CD4-positive, alpha-beta memory T cell (primary cell): ENCODE results near the gene TCF12. TPM values are rescaled to one million over a fixed set of nuclear protein-coding genes. Genes with fewer than 3 reads are reported as not detected.

ENCODE experiments used
- CTCF ChIA-PET: fragments of 350-600 bp; sonication (Branson Sonifier 250); formaldehyde crosslinking; loops from one replicate; lab custom pipeline; 2021; ENCODE audit warnings: inconsistent platforms; ENCODE audit not compliant: partially characterized antibody; lab: Charles Lee
- POLR2A ChIA-PET: fragments of 350-600 bp; sonication (Branson Sonifier 250); formaldehyde crosslinking; loops from one replicate; lab custom pipeline; 2021; ENCODE audit not compliant: partially characterized antibody; lab: Charles Lee
- DNase-seq, 5 donors: peaks; one replicate each; pipeline versions ENCODE4 v3.0.0 to v3.0.0-alpha.2; 2020 to 2022; ENCODE audit warnings: mixed read lengths in 1 of 5
- H3K27ac ChIP-seq: one replicate; pipeline ENCODE4 v1.7.0; 2013; ENCODE audit warnings: low read depth, low read length
- H3K27me3 ChIP-seq: 2 replicates; pipeline ENCODE4 v1.7.0; 2013; ENCODE audit warnings: mild to moderate bottlenecking, low read length, moderate library complexity; ENCODE audit not compliant: insufficient read depth
- H3K36me3 ChIP-seq: 2 replicates; pipeline ENCODE4 v1.7.0; 2013; ENCODE audit warnings: mild to moderate bottlenecking, low read length, moderate library complexity; ENCODE audit not compliant: insufficient read depth
- H3K4me1 ChIP-seq: 2 replicates; pipeline ENCODE4 v1.7.0; 2013; ENCODE audit warnings: mild to moderate bottlenecking, low read length, moderate library complexity; ENCODE audit not compliant: insufficient read depth
- H3K4me3 ChIP-seq, 2 donors: one replicate each; pipeline ENCODE4 v1.7.0; 2013; ENCODE audit warnings: low read length in 2 of 2, mild to moderate bottlenecking in 1 of 2
- H3K9me3 ChIP-seq, 2 donors: one replicate each; pipeline ENCODE4 v1.7.0; 2013; ENCODE audit warnings: low read length in 2 of 2, control low read depth in 1 of 2; ENCODE audit not compliant: control insufficient read depth in 1 of 2
- H3K27ac Mint-ChIP-seq, 7 donors: one replicate each; pipeline ENCODE4 v1.8.0; 2020 to 2021; ENCODE audit warnings: mixed read lengths in 7 of 7, mild to moderate bottlenecking in 6 of 7, inconsistent platforms in 3 of 7, moderate library complexity in 3 of 7
- H3K27me3 Mint-ChIP-seq, 2 donors: one replicate each; pipeline ENCODE4 v1.8.0; 2020 to 2021; ENCODE audit warnings: mixed read lengths in 2 of 2
- H3K36me3 Mint-ChIP-seq, 2 donors: one replicate each; pipeline ENCODE4 v1.8.0; 2020 to 2021; ENCODE audit warnings: mixed read lengths in 2 of 2, inconsistent platforms in 1 of 2, mild to moderate bottlenecking in 1 of 2
- H3K4me1 Mint-ChIP-seq, 4 donors: one replicate each; pipeline ENCODE4 v1.8.0; 2020 to 2021; ENCODE audit warnings: mixed read lengths in 4 of 4, mild to moderate bottlenecking in 1 of 4
- H3K4me3 Mint-ChIP-seq, 8 donors: one replicate each; pipeline ENCODE4 v1.8.0; 2020 to 2021; ENCODE audit warnings: mixed read lengths in 8 of 8, mild to moderate bottlenecking in 7 of 8, moderate library complexity in 6 of 8, inconsistent platforms in 3 of 8
- H3K9me3 Mint-ChIP-seq, 8 donors: one replicate each; pipeline ENCODE4 v1.8.0; 2020 to 2021; ENCODE audit warnings: mixed read lengths in 8 of 8, mild to moderate bottlenecking in 5 of 8, inconsistent platforms in 3 of 8, moderate library complexity in 1 of 8
- intact Hi-C: fragments of 100-400 bp; cut with micrococcal nuclease; formaldehyde crosslinking; loops from one replicate; pipeline ENCODE4 v1.15.1; 2023
- polyA plus RNA-seq, 2 donors: library from polyadenylated mRNA; unstranded; fragments of 300-500 nt; fragmentation: Illumina TruSeq; gene quantifications; one replicate each; pipeline ENCODE4 v1.2.3, GENCODE V29; 2021
- total RNA-seq, 2 experiments: library from RNA; stranded (reverse); gene quantifications; one replicate each; pipeline ENCODE4 v1.2.3, GENCODE V29; 2021

The TCF12 gene
- total and polyA plus RNA-seq, 4 experiments from 2014 or later: 36.5 to 86.5 (median 68.4) TPM

DNA sequence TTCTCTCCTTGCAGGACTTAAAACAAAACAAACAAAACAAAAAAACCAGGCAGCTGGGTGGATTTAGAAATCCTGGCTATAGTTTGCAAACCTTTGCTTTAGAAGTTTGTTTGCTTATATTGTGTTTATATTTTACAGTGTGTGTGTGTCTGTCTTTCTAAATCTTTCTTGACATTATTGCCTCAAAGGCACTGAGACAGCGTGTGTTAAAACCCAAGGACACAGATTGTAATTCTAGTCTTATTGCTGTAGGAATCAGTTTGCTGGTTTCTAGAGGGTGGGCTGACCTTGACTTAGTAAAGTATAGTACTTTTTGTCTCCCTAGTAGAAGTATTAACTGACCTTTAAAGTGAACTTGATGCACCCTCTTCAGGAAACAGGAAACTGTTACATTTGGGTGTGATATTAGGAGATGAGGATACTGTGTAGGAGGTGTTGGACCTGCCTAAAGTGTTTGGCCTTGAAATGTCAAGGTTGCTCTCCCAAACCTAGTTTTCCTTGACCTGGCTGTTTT, 71.0 kb downstream of the TCF12 start:
- intact Hi-C loops: no loop called here
- DNase-seq: no peak
- H3K4me1 Mint-ChIP-seq: peaks cover 25 to 41% (median 29%) of the 10 kb centered on the region in 4 donors
- H3K27ac Mint-ChIP-seq: no peak overlapping the region
- no peaks in the 10 kb centered on the region for H3K9me3 ChIP-seq
- ChIA-PET CTCF (no interaction called here), POLR2A (no interaction called here)
- no peak overlapping the region for H3K4me3 ChIP-seq
- H3K27me3 ChIP-seq: no peaks in the 10 kb centered on the region
- no peaks in the 10 kb centered on the region for H3K27me3 Mint-ChIP-seq
- H3K4me1 ChIP-seq: peaks cover 34% of the 10 kb centered on the region
- H3K4me3 Mint-ChIP-seq: peak overlapping the region in 2 of 8 donors; percentile 21 to 33
- H3K36me3 ChIP-seq: no peaks in the 10 kb centered on the region
- no peaks in the 10 kb centered on the region for H3K9me3 Mint-ChIP-seq
- peaks cover 15 to 29% of the 10 kb centered on the region in 2 donors for H3K36me3 Mint-ChIP-seq
- H3K27ac ChIP-seq: no peak overlapping the region

DNA sequence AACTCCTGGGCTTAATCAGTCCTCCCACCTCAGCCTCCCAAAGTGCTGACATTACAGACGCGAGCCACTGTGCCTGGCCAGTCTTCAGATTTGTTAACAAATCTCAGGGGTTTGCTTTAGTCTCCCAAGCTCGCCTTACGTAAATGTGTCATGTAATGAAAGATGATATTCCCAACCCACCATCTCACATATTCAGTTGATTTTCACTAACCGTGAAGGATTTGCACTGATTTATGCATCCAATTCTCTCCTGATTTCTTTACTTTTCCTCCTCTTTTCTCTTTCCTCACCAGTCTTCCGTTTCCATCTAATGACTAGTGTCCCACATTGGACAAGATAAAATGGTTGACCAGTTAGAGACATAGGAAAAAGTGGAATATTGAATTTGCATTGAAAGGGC, 72.6 kb downstream of the TCF12 start:
- POLR2A ChIA-PET: no interaction called here
- H3K36me3 Mint-ChIP-seq: peaks cover 16 to 34% of the 10 kb centered on the region in 2 donors
- Histone ChIP-seq H3K9me3 (no peaks in the 10 kb centered on the region), H3K4me1 (peaks cover 26% of the 10 kb centered on the region), H3K27me3 (no peaks in the 10 kb centered on the region), H3K27ac (no peak overlapping the region), H3K36me3 (no peaks in the 10 kb centered on the region), H3K4me3 (no peak overlapping the region)
- no peak for DNase-seq
- H3K4me3 Mint-ChIP-seq: no peak overlapping the region
- H3K9me3 Mint-ChIP-seq: no peaks in the 10 kb centered on the region
- CTCF ChIA-PET: interaction anchor here (1.0 kb wide), 1 partner anchor 496 kb away, joined by 3 read pairs; no protein-coding TSS in a partner anchor
- H3K27ac Mint-ChIP-seq: peak overlapping the region in 2 of 7 donors; percentile 22 to 36
- peaks cover 18 to 26% (median 18%) of the 10 kb centered on the region in 4 donors for H3K4me1 Mint-ChIP-seq
- H3K27me3 Mint-ChIP-seq: no peaks in the 10 kb centered on the region
- intact Hi-C loops: no loop called here

DNA sequence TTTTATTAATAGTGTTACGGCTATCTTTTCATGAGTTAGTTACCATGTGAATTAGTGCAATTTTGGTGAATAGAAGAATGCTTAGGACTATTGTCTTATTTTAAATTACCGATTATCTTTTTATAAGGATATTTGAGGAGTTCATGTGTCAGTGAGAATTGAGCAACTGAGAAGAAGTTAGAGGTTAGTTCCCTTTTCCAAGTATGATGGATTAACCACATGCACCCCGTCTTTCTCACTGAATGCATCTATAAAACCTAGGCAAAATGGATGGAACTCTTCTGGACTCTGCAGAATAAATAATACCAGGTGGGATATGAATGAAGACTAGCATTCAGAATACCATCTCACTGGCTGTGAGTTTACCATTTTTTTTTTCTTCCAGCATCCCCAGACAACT, 74.3 kb downstream of the TCF12 start:
- no peak for DNase-seq
- peaks cover 16 to 34% of the 10 kb centered on the region in 2 donors for H3K36me3 Mint-ChIP-seq

DNA sequence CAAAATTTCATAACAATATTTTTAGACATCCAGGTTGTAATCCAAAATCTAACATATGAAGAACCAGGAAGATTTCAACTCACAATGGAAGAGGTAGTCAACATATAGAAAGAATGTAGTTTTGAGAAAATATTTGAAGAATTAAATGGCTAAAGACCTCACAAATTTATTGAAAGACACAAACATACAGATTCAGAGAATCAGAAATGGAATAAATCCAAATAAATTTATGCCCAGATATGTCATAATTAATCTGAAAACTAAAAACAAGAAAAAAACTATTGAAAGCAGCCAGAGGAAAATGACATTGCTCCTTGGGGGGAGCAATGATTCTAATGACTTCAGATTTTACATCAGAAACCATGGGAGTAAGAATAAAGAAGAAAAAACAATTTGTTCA, 75.8 kb downstream of the TCF12 start:
- H3K27ac Mint-ChIP-seq: no peak overlapping the region
- H3K27me3 ChIP-seq: no peaks in the 10 kb centered on the region
- H3K36me3 Mint-ChIP-seq: peaks cover 16 to 34% of the 10 kb centered on the region in 2 donors
- H3K27me3 Mint-ChIP-seq: no peaks in the 10 kb centered on the region
- DNase-seq: no peak
- ChIA-PET POLR2A (no interaction called here), CTCF (interaction anchor here (1.2 kb wide), 1 partner anchor 14 kb away, joined by 3 read pairs; no protein-coding TSS in a partner anchor)
- H3K9me3 ChIP-seq: no peaks in the 10 kb centered on the region
- no peak overlapping the region for H3K27ac ChIP-seq
- intact Hi-C loops: no loop called here
- H3K4me1 Mint-ChIP-seq: peaks cover 7 to 17% (median 13%) of the 10 kb centered on the region in 4 donors
- no peaks in the 10 kb centered on the region for H3K9me3 Mint-ChIP-seq
- H3K4me3 Mint-ChIP-seq: no peak overlapping the region
- H3K36me3 ChIP-seq: no peaks in the 10 kb centered on the region
- peaks cover 7% of the 10 kb centered on the region for H3K4me1 ChIP-seq
- H3K4me3 ChIP-seq: no peak overlapping the region

More for the DNA sequence above, 74.3 kb downstream of the TCF12 start:
- H3K27ac ChIP-seq: no peak overlapping the region
- Mint-ChIP-seq H3K27ac (no peak overlapping the region), H3K9me3 (no peaks in the 10 kb centered on the region), H3K27me3 (no peaks in the 10 kb centered on the region), H3K4me3 (no peak overlapping the region), H3K4me1 (peaks cover 12 to 21% (median 18%) of the 10 kb centered on the region in 4 donors)
- no peaks in the 10 kb centered on the region for H3K36me3 ChIP-seq
- no peak overlapping the region for H3K4me3 ChIP-seq
- H3K27me3 ChIP-seq: no peaks in the 10 kb centered on the region
- H3K9me3 ChIP-seq: no peaks in the 10 kb centered on the region
- CTCF ChIA-PET: interaction anchor here (0.8 to 1.2 kb wide), 2 partner anchors 12 to 16 kb away, joined by 3 read pairs; no protein-coding TSS in a partner anchor
- intact Hi-C loops: no loop called here
- peaks cover 20% of the 10 kb centered on the region for H3K4me1 ChIP-seq
- POLR2A ChIA-PET: interaction anchor here (1.0 kb wide), 1 partner anchor 14 kb away, joined by 3 read pairs; no protein-coding TSS in a partner anchor

DNA sequence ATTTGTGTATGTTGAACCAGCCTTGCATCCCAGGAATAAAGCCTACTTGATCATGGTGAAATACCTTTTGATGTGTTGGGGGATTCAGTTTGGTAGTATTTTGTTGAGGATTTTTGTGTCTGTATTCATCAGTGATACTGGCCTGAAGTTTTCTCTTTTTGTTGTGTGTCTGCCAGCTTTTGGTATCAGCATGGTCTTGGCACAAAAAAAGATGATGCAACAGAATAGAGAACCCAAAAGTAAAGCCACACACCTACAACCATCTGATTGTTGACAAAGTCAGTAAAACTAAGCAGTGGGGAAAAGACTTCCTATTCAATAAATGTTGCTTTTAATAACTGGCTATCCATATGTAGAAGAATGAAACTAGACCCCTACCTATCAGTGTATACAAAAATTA, 77.6 kb downstream of the TCF12 start:
- Mint-ChIP-seq H3K9me3 (no peaks in the 10 kb centered on the region), H3K4me1 (peaks cover 0 to 8% (median 6%) of the 10 kb centered on the region in 4 donors), H3K36me3 (peaks cover 14 to 29% of the 10 kb centered on the region in 2 donors), H3K4me3 (no peak overlapping the region), H3K27ac (no peak overlapping the region), H3K27me3 (no peaks in the 10 kb centered on the region)
- Histone ChIP-seq H3K36me3 (no peaks in the 10 kb centered on the region), H3K4me1 (no peaks in the 10 kb centered on the region), H3K9me3 (no peaks in the 10 kb centered on the region), H3K4me3 (no peak overlapping the region), H3K27ac (no peak overlapping the region), H3K27me3 (no peaks in the 10 kb centered on the region)
- no peak for DNase-seq
- intact Hi-C loops: no loop called here
- ChIA-PET POLR2A (no interaction called here), CTCF (no interaction called here)

DNA sequence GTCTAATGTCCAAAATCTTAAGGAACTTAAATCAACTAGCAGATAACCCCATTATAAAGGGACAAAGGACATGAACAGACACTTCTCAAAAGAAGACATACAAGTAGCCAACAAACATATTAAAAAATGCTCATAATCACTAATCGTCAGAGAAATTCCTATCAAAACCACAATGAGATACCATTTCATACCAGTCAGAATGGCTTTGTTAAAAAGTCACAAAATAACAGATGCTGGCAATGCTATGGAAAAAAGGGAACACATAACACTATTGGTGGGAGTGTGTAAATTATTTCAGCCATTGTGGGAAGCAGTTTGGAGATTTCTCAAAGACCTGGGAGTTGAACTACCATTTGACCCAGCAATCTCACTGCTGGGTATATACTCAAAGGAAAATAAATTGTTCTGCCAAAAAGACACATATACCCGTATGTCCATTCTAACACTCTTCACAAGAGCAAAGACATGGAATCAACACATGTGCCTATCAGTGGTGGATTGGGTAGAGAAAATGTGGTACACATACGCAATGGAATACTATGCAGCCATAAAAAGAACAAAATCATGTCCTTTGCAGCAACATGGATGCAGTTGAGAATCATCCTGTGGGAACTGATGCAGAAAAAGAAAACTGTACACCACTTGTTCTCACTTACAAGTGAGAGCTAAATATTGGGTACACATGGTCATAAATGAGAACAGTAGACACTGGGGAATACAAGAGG, 78.5 kb downstream of the TCF12 start:
- no peaks in the 10 kb centered on the region for H3K27me3 Mint-ChIP-seq
- no peak overlapping the region for H3K4me3 Mint-ChIP-seq
- H3K36me3 Mint-ChIP-seq: peaks cover 11 to 27% of the 10 kb centered on the region in 2 donors
- H3K4me1 Mint-ChIP-seq: peaks cover 5 to 17% (median 11%) of the 10 kb centered on the region in 4 donors
- intact Hi-C loops: no loop called here
- H3K9me3 ChIP-seq: no peaks in the 10 kb centered on the region
- ChIA-PET POLR2A (no interaction called here), CTCF (no interaction called here)
- H3K27ac Mint-ChIP-seq: peak overlapping the region in 1 of 7 donors; percentile 71
- H3K9me3 Mint-ChIP-seq: no peaks in the 10 kb centered on the region
- H3K36me3 ChIP-seq: no peaks in the 10 kb centered on the region
- no peak for DNase-seq
- no peaks in the 10 kb centered on the region for H3K27me3 ChIP-seq
- no peak overlapping the region for H3K4me3 ChIP-seq
- H3K27ac ChIP-seq: no peak overlapping the region
- no peaks in the 10 kb centered on the region for H3K4me1 ChIP-seq

DNA sequence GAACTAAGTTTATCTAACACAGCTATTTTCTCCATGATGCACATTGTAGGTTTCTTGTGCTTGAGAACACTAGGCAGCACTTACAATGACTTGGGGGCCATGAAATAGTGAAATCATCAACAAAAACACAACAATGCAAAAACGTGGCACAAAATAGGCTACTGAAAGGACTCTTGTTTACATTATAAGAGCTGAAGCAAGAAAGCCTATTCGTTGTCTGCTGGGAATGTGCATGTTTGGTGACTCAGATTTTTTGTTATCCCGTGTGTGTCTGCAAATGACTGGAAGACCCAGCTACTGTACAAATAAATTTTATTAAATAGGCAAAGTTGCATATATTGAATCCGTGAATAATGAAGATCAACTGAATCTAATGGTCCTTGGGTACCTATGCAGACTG, 85.0 kb downstream of the TCF12 start:
- Histone ChIP-seq H3K27me3 (no peaks in the 10 kb centered on the region), H3K36me3 (no peaks in the 10 kb centered on the region), H3K27ac (no peak overlapping the region), H3K4me3 (no peak overlapping the region), H3K9me3 (no peaks in the 10 kb centered on the region), H3K4me1 (no peaks in the 10 kb centered on the region)
- ChIA-PET POLR2A (no interaction called here), CTCF (no interaction called here)
- no peaks in the 10 kb centered on the region for H3K9me3 Mint-ChIP-seq
- no peaks in the 10 kb centered on the region for H3K27me3 Mint-ChIP-seq
- H3K4me3 Mint-ChIP-seq: no peak overlapping the region
- H3K27ac Mint-ChIP-seq: no peak overlapping the region
- H3K36me3 Mint-ChIP-seq: peaks cover 6 to 24% of the 10 kb centered on the region in 2 donors
- intact Hi-C loops: no loop called here
- no peak for DNase-seq
- peaks cover 17 to 28% (median 27%) of the 10 kb centered on the region in 4 donors for H3K4me1 Mint-ChIP-seq
